ENCODE results near the gene LYPD6B.

The LYPD6B gene

GRCh38 chr2:149038442-149039212 is at the start of gene LYPD6B:
LYPD6B (plus strand) TSS chr2:149038699; CDS start chr2:149130949, 92,250 bp downstream.
- no peak for DNase-seq (ENCODE audit: low read depth, low spot score)

- peak; percentile 1 for DNase-seq (ENCODE audit: low read depth, low spot score)
Observed at GRCh38 chr2:148989882-148990493, 48.5 kb upstream of the LYPD6B start.

- no peak for DNase-seq (ENCODE audit: low read depth, low spot score)
Observed at GRCh38 chr2:148990968-148991367, 47.5 kb upstream of the LYPD6B start.

DNA sequence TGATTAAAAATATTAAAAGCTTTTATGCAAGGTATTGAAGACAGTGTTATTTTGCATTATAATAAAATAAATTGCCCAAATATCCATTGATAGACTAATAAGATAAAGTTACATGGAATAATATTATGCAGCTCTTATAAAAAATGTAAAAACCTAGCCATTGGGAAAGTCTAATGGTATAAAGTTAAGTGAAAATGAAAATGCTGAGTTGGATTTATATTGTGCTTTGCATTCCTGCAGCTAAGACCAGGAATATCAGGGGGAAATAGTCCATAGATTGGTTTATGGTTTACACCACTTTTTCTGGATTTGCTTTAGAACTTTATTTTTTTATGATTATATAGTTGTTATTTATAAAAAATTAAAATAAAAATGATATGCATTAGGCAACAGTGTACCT is 46.1 kb upstream of the LYPD6B start:
- no peak for DNase-seq (ENCODE audit: low read depth, low spot score)

DNA sequence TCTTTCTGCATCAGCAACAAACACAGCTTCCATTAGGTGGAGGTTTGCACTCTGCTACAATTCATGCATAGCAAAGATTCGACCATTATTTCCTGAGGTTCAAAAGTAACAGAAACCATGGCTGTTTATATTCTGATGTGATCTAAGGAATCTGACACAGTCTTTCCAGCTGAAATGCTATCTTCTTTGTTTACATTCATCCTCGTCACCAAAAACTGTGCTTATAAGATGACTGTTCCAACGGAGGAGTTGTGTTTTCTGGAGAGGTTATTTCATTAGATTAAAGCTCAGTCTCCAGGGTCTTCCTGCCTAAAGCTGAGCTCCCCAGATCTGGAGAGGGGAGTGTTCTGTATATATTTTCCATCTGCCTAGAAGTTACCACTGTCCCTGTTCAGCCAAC is 45.1 kb upstream of the LYPD6B start:
- no peak for DNase-seq (ENCODE audit: low read depth, low spot score)

DNA sequence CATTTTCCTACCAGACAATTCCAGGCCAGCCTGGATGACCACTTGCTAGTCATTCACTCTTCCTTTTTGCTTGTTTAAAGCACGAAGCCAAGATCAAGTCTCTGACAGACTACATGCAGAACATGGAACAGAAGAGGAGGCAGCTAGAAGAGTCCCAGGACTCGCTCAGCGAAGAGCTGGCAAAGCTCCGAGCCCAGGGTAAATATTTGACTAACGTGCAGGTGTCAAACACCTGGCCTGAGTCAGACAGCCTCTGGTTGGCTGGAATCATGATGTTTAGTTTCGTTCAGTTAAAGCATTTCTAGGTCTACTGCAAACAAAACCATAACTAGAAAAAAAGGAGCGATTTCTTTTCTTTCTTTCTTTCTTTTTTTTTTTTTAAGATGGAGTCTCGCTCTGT is 44.2 kb upstream of the LYPD6B start:
- no peak for DNase-seq (ENCODE audit: low read depth, low spot score)

GRCh38 chr2:148996805-148997204 is 41.7 kb upstream of the LYPD6B start:
- DNase-seq (ENCODE audit: low read depth, low spot score): no peak

- DNase-seq (ENCODE audit: low read depth, low spot score): no peak
Observed at GRCh38 chr2:148998165-148998830, 40.2 kb upstream of the LYPD6B start.

DNA sequence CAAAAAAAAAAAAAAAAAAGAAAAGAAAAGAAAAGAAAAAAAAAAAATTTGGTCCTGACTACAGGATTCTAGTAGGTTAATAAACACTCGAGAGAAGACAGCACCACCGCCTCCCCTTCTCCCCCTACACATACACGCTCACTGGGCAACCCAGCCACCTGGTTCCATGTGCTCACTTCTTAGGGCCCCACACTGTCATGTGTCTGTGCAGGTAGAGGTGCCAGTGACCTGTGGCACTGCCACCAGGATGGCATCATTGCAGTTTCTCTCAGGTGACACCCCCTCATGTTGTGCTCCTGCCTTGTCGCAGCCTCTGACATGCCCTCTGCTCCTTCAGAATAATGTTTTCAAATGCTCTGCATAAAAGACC is 39.7 kb upstream of the LYPD6B start:
- no peak for DNase-seq (ENCODE audit: low read depth, low spot score)

- no peak for DNase-seq (ENCODE audit: low read depth, low spot score)
Observed at GRCh38 chr2:148999451-148999921, 39.0 kb upstream of the LYPD6B start.

- DNase-seq (ENCODE audit: low read depth, low spot score): no peak
Observed at GRCh38 chr2:149000158-149000938, 38.2 kb upstream of the LYPD6B start.

DNA sequence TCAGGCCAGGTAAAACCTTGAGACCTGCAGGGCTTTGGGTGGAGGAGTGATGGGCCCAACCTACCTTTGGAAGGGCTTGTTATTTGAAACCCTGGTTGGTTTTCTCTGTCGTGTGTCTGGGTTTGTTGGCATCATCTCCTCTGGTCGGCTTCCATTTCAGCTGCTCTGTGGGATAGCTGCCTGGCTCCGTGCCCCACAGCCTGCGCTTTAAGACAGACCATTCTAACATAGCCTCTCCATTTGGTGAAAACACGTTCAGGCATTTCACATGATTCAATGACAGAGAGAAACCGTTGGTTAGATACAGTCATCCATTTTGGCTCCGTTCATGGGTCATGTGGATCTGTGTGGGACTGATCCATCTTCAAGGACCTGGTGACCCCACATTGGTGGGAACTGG is 37.0 kb upstream of the LYPD6B start:
- DNase-seq (ENCODE audit: low read depth, low spot score): no peak

GRCh38 chr2:149002378-149002890 is 36.1 kb upstream of the LYPD6B start:
- no peak for DNase-seq (ENCODE audit: low read depth, low spot score)

GRCh38 chr2:149002891-149003740 is 35.4 kb upstream of the LYPD6B start:
- no peak for DNase-seq (ENCODE audit: low read depth, low spot score)

GRCh38 chr2:149004836-149005235 is 33.7 kb upstream of the LYPD6B start:
- no peak for DNase-seq (ENCODE audit: low read depth, low spot score)

DNA sequence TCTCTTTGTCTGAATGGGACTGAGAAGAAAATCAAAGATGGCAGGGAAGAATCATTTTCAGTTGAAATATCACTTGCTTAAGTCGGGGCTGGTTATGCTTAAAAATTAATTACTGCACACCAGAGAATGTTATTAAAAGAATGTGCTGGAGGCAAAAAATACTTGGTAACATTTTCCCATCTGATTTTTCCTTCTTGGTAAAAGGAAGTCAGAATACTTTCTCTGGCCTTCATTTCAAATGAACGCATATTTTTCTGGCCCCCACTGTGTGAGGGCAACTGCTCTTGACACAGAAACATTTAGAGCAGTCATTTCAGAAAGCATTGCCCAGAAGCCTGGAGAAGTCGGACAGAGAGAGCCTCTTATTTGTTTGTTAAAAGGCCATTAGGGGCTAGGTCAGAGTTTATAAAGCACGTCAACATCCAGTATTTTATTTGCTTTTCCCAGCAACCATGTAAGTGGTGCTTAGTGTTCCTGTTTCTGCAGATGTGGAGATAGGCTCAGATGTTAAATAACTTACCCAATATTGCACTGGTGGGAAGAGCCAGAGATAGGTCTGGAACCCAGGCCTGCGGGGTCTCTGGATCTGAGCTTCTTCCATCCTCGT is 32.9 kb upstream of the LYPD6B start:
- no peak for DNase-seq (ENCODE audit: low read depth, low spot score)

GRCh38 chr2:149006883-149007543 is 31.5 kb upstream of the LYPD6B start:
- no peak for DNase-seq (ENCODE audit: low read depth, low spot score)

DNA sequence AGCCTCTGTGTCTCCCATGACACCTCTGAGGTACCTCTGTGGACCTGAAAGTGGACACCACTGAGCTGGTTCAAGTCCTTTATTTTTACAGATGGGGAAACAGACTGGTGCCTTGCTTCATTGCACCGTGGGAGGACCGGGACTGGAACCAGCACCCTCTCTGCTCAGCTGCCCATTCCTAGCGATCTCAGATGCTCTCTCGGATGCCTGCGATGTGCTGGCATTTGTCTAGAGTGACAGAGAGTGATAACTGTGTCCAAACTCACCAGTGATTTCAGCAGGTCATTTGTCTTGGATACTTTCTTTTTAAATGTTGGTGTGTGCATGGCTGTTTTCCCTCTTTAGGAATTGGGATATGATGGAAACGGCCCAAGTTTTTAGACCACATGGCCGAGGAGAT is 30.1 kb upstream of the LYPD6B start:
- DNase-seq (ENCODE audit: low read depth, low spot score): no peak

GRCh38 chr2:149009576-149010461 is 28.7 kb upstream of the LYPD6B start:
- no peak for DNase-seq (ENCODE audit: low read depth, low spot score)
